Stimulated activated CD4-positive, alpha-beta T cell treated with anti-CD3 and anti-CD28 coated beads, Interleukin-1b, Interleukin-23, amount 100 ng/mL, for 1 hour (primary cell): ENCODE measurements around the gene EFNA1.
"Not testable (repeated sequence)": the region's sequence is repeated elsewhere in the genome, so short reads cannot be mapped to it uniquely, and the experiment has no call there.

Source experiments
- DNase-seq, 2 donors: peaks; one replicate each; pipeline ENCODE4 v3.0.0-alpha.2; 2020; ENCODE audit warnings: low read depth in 2 of 2

EFNA1 gene

DNA sequence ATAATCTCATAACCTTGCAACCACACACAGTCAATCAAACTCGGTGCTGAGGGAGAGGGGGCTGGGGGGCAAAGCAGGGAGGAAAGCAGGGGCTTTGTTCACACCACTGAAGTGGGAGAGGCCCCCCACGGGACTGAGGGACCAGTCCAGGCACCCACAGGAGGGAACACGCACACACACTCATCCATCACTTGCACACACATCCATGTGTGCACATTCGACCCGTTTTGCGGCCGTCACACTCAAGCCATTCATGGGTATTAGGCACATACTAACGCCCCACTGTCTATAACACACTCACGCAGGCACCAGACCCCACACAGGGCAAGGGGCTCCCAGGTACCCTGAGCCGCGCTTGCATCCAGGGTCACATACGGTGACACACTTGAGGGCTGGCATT is 35.0 kb upstream of the EFNA1 start:
- no peak for DNase-seq

DNA sequence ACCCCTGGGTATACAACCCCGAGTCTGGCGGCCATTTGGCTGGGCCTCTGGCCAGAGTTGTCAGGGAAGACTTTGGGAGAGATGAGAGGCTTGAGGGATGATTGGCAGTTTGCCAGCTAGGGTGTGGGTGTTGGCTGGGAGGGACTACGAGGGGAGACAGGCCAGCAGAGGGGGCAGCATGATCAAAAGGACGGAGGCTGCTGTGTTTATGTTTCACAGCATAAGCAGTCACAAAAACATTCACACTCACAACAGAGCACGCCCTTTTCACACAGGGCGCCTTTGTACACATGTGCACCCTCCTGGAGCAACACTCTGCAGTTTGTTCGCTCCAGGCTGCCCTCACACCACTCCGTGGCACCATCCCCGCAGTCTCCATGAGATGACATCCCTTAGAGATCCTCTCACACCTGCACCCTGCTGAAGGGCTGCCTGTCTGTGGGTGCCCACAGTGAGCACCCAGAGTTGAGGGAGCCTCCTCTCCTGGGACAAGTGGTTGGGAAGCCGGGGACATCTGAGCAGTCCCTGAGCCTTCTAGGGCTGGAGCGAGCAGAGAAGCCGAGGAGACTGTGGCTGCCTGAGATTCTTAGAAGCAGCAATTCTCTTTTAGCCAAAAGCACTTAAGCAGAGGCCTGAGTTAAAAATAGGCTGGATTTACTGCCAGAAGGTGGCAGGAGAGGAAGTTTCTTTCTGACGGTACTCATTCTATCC is 33.6 kb upstream of the EFNA1 start:
- no peak for DNase-seq

DNA sequence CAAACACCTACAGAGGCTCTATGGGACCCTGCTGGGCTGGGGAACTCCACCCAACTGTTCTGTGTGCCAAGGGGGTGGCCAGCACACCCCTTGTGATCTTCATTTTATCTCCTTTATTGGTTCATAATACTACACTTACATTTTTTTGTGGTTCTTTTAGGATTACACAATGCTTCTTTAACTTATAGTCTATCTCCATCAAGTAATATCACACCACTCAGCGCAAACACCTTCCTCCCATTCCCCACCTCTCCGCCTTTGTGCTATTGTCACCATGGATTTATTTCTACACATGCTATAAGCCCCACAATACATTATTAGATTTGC is 33.1 kb upstream of the EFNA1 start:
- no peak for DNase-seq

DNA sequence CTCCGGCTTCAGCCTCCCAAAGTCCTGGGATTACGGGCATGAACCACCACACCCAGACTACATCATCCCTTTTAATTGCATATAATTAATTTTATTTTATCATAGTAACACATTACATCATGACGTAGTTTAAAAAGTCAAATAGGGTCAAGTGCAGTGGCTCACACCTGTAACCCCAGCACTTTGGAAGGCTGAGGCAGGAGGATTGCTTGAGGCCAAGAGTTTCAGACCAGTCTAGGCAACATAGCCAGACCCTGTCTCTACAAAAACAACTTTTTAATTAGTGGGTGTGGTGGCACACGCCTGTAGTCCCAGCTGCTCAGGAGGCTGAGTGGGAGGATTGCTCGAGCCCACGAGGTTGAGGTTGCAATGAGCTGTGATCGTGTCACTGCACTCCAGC is 28.3 kb upstream of the EFNA1 start:
- DNase-seq, result no peak

DNA sequence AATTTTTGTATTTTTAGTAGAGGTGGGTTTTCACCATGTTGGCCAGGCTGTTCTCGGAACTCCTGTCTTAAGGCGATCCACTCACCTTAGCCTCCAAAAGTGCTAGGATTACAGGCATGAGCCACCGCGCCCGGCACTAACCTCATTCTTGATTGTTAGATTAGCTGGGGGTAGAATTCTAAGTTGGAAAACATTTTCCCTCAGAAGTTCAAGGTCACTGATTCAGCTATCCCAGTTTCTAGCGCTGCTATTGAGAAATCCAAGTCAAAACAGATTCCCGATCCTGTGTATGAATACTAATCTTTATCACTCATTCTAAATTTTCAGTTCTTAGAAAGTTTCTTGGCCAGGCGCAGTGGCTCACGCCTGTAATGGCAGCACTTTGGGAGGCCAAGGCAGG is 24.4 kb upstream of the EFNA1 start:
- DNase-seq, result no peak

DNA sequence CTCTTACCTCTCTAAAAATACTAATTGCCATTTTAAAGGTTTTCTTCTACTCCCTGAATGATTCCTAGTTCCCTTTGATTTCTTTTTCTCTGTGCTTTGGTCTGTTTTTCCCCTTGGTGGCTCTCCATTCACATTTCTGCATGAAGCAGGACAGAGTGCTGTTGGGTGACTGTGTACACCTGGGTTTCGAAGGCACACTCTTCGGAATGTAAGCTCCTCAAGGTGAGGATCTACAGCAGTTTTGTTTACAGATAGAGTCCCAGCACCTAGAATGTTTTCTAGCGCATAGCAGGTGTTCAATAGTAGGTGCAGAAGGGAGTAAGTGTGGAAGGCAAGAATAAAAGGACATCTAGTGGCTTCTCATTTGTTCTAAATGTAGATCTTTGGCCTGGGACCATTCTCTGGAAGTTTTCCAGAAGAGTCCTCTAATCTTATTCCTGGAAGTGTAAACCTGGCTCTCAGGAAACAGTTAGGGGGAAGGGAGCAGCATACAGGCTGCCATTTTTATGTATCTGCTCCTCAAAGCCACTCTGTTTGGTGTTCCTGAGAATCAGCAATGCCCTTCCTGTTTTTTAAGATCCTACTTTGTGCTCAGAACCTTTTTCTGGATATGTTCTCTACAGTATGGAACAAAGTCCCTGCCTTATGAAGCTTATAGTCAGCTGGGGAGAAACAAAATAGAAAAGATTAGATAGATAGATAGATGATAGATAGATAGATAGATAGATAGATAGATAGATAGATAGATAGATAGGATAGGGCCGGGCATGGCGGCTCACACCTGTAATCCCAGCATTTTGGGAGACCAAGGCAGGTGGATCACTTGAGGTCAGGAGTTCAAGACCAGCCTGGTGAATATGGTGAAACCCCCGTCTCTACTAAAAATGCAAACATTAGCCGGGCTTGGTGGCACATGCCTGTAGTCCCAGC is 22.8 kb upstream of the EFNA1 start:
- no peak for DNase-seq

DNA sequence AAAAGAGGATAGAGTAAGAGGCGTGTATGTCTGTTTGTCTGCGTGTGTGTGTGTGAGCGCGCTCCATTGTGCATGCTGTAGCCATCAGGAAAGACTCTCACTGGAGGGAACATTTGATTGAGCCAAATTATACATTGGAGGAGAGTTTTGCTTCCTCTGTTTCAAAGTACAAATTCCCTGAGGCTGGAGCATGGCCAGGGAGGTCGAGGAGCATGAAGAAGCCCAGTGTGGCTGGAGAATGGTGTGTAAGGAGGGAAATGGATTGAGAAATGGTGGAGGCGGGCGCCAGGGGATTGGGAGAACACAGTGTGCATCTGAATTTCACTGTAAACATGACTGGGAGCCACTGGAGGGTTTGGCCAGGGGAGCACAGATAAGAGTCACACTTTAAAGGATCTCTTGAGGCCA is 22.1 kb upstream of the EFNA1 start:
- no peak for DNase-seq

DNA sequence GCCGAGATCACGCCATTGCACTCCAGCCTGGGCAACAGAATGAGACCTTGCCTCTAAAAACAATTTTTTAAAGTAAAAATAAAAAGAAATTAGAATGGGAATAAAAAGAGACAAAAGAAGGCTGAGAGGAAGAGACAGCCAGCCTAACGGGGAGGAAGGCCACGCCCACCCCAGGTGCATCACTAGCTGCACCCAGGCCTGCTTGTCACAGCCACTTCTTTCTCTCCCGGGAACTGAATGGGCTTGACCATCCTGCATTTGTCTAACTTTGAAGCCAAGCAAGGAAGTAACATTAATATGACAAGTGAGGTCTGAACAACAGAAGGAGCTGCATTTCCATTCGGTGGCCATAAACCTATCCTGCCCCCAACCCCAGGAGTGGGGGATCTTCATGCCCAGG is 20.8 kb upstream of the EFNA1 start:
- DNase-seq, result no peak

DNA sequence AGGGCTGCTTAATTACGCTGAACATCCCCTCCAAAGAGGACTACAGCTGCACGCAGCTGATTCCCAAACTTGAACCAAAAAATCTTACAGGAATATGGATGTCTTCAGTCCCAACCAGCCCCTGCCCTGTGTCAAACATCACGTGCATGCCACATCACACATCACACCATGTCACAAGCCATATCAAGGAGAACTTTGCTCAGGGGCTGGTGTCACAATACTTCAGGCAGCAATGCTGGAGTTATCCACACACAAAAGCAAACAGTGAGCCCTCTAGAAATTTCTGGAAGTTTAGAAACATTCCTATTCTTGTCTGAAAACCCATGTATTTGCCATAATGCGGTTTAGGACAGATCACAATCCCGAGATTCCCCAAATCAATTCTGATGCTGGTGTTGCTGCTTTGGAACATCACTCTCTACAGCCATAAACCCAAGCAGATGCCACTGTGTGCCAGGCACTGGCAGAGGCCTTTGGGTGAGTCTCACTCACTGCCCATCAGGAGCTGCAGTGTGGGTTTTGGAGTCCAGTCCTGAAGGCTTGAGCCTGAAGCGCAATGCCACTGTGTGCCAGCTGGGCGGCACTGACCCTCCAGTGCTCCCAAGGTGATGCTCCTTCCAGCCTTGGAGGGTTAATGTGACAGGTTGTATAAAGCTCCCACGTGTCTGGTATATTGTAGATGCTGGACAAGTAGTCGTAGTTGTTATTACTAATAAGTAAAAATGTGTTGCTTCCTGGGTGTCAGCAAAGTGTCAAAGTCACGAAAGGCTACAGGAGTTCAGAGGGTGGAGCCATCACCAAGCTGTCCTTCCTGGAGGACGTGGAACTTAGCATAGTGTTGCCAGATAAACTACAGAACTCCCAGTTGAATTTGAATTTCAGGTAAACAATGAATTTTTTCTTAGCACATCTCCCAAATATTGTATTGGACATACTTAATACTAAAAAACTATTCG is 20.1 kb upstream of the EFNA1 start:
- no peak for DNase-seq

DNA sequence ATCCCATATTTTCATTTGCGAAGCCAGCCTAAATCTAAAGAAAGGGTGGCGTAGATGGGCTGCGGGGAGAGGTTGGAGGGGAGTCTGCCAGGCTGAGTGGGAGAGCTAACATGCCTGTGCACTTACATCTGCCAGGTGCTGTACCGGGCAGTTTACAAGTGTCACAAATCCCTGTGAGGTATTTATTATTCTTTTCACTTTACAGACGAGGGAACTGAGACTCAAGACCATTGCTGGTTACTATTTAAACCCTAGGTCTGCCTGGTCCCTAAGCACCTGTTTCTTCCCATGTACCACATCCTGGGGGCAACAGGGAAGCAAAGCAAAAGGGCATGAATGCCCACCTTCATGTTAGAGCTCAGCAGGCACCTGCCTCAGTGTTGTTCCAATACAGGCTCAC is 19.4 kb upstream of the EFNA1 start:
- DNase-seq, result no peak

DNA sequence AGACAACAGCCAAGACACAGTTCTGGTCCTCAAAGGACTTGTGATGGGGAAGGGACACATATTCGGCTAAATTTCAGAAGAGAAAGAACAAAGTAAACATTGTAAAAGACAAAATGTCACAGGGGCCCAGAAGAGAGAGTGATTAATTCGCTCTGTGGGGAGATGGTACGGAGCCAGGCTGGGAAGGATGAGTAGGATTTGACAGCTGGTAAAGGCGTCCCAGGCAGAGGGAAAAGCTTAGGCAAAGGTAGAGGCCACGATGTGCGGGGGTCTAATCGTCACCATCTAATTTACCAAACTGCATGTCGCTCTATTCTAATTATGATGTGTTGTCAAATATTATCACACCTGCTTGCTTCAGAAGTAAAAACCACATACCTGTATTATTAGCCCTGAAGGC is 17.3 kb upstream of the EFNA1 start:
- DNase-seq, result no peak

DNA sequence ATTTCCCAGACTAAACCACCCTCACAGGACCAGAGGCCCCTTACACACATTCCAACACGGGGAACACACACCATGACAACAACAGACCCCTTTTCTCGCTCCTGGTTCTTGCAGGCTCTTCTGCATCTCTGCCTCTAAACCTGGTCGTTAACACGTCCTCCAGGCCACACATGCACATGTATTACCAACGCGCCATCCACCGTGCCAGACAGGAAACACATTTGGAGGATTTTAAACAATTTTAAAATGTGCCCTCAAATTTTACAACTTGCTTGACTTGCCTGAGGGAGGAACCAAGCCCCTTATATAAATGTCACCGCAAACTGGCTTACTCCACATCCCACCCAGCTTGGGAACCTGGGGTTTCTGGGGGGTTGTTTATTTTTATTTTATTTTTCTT is 16.9 kb upstream of the EFNA1 start:
- no peak for DNase-seq

DNA sequence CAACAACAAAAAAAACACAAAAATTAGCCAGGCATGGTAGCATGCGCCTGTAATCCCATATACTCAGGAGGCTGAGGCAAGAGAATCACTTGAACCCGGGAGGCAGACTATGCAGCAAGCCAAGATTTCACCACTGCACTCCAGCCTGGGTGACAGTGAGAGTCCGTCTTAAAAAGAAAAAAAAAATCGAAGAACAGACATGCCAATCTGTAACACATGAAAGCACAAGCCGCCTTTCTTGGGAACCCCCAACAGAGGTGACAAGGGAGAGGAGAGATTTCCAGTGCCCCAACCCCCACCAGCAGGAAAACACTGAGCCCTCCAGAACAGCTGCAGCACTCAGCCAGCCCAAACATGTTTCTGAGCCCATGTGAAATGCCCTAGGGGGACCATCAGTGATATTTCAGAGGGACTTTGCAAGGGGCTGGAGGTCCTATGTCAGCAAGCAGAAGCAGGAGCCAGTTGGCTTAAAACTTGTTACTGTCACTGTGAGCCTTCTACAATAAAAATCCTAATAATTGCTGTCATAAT is 14.2 kb upstream of the EFNA1 start:
- no peak for DNase-seq

DNA sequence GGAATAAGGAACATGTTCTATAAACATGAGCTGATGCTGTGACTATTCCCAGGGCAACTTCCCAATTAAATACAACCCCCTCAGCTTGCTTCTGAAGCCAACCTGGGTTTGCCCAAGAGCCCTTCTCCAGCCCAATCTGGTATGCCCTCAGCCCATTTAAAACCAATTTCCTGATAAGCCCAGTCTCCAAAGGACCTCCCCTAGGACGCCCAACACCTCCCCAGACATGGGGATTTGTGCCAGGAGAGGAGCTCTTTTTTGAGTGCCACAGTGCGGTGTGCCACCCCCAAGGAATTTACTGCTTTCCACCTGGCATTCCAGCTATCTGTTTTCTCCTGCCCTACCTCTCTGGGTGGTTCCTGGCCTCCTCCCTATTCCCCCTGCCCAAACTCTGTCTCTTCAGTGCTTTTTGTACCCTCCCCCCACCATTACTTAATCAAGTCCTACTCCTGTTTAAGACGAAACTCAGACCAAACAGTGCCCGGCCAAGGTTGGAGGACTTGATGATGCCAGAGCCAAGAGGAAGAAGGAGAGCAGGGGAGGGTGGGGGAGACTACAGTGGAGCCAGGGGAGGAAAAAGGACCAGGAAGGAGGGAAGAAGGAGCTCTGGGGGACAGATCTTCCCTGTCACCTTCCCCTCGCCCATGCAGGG is 11.4 kb upstream of the EFNA1 start:
- no peak for DNase-seq

DNA sequence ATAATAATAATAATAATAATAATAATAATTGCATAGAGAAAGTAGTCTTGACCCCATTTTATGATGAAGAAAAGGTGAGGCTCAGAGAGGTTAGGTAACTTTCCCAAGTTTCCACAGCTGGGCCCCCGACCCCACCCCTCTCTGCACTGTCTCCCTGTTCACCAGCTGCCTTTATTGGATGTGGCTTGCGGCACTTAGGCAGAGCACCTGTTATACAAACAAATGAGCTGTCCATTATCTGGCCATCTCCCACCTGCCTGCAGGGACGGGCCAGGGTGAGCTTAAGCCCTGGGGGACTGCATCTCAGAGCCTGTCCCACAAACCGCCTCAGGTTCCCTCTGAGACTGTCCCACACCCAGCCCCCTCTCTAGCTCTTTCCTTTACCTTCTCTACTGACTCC is 10.1 kb upstream of the EFNA1 start:
- no peak for DNase-seq

DNA sequence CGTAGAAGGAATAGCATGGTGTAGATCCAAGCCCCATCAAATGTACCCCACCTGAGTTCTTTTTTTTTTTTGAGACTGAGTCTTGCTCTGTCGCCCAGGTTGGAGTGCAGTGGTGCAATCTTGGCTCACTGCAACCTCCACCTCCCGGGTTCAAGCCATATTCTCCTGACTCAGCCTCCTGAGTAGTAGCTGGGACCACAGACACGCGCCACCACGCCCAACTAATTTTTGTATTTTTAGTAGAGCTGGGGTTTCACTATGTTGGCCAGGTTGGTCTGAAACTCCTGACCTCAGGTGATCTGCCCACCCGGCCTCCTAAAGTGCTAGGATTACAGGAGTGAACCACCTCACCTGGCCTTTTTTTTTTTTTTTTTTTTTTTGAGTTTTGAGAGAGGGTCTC is 9.6 kb upstream of the EFNA1 start:
- DNase-seq, result not testable (repeated sequence)

DNA sequence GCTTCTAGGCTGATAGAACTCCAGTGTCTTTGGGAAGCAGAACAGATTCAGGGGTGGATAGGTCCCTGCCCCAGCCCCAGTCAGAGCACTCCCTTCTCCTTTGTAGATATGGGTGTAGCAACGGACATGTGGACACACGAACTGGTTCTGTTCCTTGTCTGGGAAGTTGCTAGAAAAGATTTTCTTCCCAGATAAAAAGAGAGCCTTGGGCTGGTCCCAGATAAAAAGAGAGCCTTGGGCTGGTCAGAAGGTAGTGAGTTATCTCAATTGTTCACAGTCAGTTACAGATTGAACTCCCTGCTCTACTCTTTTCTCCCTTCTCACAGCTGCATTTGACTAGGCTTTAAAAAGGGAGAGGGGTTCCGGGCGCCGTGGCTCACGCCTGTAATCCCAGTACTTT is 7.4 kb upstream of the EFNA1 start:
- no peak for DNase-seq

DNA sequence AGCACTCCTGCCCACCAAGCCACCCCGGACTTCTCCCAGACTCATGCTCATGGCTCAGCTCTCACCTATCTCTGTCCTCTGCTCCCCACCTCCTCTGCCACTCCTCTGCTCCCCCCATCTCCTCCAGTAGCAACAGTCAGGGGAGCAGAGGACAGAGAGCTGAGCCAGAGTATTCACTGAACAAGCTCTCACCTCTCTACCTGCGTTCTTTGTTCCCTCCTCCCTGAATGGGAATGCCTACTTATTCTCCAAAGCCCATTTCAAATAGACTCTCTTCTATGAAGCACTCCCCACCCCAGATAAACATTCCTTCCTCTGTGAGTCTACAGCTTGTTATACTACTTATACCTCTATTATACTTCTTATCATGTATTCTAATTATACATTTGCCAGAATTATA is 6.4 kb upstream of the EFNA1 start:
- no peak for DNase-seq

DNA sequence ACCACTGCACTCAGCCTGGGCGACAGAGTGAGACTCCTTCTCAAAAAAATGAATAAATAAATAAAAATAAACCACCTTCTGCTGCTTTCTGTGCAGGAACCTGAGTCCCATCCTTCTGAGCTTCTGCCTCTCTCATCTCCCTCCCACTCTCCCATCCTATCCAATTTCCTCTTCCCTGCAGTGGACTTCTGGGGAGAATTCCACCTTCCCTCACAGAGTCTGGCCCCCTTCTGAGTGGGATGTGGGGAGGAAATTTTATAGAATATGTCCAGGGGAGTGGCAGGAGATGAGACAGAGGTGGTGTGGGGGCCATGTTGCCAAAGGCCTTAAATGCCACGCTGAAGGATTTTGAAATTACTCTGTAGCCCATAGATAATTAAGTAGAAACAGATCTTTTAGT is 5.4 kb upstream of the EFNA1 start:
- DNase-seq, result no peak

DNA sequence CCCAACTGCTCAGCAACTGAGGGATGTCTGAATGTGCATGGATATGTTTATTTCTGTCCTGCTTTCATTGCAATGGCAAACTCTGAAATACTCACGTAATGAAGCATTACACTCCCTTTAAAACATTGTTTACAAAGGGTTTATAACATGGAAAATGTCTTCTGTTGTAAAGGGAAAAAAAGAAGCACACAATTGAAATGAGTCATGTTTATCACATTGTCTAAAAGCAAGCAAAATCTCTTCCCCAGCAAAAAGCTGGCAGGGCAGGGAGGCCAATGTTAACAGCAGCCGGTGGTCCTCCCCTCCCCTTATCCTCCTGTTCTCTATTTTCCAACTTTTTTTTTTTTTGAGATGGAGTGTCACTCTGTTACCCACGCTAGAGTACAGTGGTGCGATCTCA is 3.9 kb upstream of the EFNA1 start:
- DNase-seq, result no peak
